UCSD-AML1 (cell line): ENCODE results near the gene CXCL14.

Source experiments
- DNase-seq: peaks from one replicate; lab custom pipeline; 2025; ENCODE audit not compliant: unreplicated experiment; lab: John Stamatoyannopoulos, UW

CXCL14 gene, protein sequence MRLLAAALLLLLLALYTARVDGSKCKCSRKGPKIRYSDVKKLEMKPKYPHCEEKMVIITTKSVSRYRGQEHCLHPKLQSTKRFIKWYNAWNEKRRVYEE

DNA sequence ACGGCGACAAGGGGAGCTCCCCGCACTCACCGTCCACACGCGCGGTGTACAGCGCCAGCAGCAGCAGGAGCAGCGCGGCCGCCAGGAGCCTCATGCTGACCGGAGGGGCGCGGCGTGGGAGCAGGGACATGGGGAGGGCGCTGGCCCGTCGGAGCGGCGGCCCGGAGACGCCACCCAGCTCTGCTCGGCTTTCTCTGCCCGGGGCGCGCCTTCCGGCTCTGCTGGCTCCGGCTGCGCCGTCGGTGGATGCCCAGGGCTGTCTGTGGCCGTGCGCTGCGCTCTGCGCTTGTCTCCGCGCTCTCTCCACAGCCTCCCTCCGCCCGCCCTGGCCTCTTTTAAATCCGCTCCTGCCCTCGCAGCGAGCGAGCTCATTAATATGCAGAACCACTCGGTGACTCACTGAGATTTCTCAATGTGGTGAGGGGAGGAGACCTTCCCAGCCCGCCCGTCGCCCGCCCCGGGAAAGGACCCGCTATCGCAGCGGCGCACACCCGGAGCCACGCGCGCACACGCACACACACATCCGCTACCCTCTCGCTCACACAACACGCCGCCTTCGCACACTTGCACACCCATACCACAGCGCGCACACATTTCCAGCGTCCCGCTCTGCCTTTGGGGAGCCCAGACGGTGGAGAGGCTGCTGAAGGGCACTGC lies at the start of gene CXCL14:
TSS of gene CXCL14 (minus strand) at position 307 of the 657 bp plus-strand sequence. CDS start at position 94, 213 bp downstream.
- DNase-seq, result no peak

DNA sequence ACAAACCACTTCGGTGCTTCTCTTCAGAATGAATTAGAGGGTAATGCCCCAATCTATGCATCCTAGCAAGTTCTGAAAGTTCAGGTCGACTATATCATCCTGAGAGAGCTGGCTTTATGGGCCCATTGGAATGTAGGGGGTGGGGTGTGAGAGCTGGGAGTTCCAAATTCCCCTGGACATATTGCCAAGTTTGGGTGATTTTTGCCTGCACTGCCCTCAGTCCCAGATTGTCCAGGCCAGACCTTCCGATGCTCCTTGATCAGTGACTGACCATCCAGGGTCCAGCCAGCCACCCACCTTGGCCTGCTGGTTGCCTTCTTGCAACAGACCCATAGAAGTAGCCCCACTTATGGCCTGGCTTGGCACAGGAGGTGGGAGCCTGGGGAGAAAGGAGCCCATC lies 47.8 kb upstream of the CXCL14 start:
- DNase-seq, result no peak

DNA sequence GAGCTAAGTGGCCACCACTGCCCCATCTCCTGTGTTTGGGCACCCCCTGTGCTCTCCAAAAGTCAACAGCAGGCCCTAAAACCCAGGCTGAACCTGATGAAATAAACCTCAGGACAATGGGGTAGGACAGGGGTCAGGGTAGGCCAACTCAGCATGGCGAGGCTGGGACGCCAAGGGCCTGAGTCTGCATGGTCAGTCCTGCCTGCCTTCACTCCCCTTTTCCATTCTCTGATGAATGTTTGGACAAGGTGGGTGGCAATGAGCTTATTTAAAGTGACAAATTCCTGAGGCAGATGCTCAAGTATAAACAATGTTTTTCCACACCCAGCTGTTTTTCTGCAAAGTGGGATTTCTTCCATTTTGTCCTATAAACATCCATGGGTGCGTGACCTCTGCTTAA lies 47.2 kb upstream of the CXCL14 start:
- DNase-seq, result no peak

DNA sequence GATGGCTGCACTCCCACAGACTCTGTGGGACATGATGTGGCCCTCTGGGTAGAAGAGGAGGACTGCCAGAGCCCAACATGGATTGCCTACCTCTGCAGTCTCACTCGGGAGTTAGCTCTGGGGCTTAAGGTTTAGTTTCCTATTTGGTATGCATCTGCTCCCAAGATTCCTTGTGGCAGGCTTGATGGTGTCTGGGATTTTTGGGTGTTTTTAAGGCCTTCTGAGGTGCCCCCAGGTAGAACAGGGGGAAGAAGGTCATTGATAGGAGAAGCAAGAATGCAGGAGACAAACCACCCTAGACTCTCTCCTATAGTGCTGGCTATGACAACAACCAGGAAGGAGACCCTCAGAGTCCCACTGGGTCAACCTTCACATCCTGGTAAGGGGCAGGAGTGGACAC lies 46.7 kb upstream of the CXCL14 start:
- DNase-seq, result no peak

DNA sequence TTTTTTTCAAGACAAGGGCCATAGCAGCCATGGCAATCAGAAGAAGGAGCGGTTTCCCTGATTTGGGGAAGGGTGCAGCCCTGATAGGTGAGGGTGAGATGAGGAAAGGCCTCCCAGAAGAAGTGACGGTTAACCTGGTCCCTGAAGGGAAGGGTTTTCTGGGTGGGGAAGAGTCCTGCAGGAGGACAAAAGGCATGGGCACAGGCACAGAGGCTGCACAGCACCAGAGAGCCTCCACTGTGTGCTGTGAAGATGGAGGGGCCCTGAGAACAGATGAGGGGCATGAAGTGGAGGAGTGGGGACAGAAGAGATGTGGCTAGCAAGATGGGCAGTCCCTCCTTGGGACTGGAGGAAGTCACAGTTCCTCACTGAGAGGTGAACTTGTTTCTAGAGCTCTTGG lies 46.3 kb upstream of the CXCL14 start:
- no peak for DNase-seq

DNA sequence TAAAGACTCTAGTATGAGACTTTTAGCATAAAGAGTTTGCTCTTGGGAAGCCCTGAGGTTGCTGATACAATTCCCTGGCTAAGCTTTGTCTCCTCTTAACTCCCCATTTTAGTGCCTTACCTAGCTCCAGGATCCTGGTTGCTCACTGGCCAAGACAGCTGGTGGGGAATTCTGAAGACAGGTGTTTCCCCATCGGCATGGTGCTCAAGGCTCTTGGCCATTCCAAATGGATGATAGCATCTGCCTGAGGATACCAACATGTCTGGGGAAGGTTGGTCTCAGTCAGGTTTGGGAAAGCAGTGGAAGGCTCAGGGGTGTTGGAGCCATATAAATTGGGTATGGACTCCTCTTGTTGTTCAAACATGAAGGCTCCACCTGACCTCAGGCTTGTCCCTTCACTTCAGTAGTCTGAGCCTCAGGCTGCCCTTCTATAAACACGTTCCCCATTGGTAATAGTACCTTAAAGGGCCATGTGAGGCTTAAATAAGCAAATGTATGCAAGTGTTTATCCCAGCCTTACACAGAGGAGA lies 44.5 kb upstream of the CXCL14 start:
- DNase-seq, result no peak

DNA sequence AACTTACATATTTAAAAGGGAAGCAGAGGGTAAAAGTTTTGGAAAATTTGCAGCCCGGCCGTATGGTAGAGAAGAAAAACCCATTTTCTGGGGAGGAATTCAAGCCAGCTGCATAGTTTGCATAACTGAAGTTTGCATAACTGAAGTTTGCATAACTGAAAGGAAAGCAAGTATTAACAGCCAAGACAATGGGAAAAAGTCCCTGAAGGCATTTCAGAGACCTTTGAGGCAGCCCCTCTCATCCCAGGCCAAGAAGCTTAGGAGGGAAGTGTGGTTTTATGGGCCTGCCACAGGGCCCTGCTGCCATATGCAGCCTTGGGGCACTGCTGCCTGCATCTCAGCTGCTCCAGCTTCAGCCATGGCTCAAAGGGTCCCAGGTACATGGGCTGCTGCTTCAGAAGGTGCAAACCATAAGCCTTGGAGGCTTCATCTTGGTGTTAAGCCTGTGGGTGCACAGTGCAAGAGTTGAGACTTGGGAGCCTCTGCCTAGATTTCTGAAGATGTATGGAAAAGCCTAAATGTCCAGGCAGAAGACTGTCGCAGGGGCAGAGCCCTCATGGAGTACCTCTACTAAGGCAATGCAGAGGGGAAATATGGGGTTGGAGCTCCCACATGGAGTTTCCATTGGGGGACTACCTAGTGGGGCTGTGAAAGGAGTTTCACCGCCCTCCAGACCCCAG lies 36.9 kb upstream of the CXCL14 start:
- no peak for DNase-seq

DNA sequence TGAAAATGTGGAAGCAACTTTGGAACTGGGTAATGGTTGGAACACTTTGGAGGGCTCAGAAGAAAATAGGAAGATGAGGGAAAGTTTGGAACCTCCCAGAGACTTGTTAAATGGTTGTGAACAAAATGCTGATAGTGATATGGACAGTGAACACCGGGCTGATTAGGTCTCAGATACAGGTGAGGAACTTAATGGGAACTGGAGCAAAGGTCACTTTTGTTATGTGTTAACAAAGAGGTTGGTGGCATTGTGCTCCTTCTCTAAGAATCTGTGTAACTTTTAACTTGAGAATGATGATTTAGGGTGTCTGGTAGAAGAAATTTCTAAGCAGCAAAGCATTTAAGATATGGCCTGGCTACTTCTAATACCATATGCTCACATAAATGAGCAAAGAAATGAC lies 36.4 kb upstream of the CXCL14 start:
- no peak for DNase-seq

DNA sequence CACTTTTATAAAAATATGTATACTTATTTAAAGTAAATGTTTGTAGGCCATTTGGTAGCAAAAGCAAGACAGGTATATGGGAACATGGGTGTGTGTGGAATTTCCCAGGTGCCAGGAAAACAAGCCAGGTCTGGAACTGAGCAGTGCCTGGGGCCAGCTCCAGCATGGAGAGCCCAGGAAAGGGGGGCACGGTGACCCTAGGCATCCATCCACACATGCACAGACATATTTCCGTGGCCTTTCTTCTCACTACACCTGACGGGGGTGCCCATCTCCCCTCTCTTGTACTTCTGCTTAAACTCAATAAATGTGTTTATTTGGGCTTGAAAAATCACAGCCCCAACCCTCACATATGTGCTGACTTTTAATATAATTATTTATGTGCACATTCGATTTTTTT lies 31.2 kb upstream of the CXCL14 start:
- no peak for DNase-seq

DNA sequence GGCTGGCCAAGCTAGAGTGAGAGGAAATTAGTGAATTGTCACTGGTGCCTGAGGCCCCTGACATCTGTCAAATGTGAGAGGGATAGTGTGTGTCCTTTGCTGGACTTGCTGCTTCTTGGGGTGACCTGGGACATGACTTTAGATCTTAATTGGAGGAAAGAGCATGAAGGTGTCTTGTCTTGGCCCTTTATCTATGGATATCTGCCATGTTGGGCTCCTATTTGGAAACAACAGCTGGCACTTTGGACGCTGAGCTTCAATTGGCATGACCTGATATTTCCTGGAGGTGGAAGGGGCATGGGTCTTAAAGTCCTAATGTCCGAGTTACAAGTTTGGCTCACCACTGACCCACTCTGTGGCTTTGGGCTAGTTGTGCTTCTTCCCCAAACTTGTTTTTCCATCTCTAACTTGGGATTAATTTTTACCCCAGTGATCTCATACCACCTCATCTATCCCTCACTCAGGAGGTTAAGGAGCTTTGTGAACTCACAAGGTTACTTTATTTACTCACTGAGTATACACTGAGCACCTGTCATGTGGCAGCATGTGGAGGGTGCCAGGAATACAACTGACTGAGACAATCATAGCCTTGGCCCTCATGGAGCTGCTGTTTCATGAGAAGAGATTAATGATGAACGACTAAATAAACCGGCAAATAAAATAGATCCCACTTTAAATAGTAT lies 30.1 kb upstream of the CXCL14 start:
- DNase-seq, result no peak

DNA sequence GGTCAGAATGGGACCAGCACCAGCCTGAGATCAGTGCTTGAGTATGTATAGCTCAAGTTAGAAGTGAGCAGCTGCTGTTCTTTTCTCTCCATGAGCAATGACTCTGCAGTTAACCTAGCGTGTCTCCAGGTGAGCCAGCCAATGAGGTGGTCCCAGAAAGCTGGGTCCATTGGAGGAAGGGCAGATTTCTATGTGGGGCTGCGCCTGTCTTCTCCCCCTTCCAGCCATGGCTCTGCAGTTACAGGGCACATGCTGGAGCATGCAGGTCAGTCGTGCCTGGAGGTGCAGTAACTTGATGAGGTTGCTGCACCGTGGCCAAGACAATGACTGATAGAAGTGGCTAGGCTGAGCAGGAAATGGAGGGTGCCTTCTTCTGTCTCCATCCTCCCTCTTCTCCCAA lies 29.6 kb upstream of the CXCL14 start:
- DNase-seq, result no peak

DNA sequence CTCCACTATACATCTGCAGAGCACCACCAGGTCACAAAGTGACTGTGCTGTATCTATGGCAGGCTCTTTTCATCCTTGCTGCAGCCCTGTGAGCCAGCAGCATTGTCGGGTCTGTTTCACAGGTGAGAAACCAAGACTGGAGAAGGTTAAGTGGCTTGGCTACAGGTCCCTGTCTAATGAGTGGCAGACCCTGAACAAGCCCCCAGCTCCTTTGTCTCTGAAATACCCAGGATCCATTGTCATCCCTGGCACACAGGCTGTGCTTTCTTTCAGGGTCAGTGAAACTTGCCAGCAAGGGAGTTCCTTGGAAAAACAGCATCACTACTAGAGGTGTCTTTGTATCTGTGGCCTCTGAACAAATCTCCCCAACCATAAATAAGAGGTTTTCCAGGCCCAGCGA lies 27.6 kb upstream of the CXCL14 start:
- DNase-seq, result no peak

DNA sequence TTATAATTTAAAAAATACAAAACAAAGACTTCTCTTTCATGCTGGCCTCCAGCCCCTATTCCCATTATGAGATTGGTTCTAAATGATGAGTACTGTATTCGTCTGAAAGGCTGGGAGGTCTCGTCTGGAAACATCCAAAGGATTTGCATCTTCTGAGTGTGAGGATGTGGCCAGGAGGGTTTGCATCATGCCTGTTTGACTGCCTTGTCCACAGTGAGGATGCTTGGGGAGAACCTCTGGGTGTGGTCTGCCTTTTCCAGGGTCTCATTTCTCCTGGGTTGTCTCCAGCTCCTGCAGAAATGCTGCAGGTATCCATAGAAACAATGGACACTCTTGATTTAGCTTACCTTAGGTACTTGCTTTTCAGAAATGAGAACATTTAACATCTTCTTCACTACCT lies 26.4 kb upstream of the CXCL14 start:
- no peak for DNase-seq

DNA sequence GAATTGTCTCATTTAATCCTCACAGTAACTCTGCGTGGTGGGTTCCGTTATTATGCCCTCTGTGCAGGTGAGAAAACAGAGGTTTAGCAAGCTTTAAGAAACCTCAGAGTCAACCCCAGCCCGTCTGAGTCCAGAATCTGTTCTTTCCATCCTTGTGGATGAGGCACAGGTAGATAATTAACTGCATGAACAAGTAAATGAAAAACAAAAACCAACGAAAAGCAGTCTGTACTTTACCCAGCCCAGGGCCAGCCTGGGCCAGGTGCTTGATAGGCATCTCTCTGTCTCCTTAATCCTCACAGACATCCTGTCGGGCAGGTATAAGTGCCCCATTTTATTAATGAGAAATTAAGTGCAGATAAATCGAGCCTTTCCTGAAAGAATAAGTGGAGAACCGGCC lies 25.3 kb upstream of the CXCL14 start:
- no peak for DNase-seq

DNA sequence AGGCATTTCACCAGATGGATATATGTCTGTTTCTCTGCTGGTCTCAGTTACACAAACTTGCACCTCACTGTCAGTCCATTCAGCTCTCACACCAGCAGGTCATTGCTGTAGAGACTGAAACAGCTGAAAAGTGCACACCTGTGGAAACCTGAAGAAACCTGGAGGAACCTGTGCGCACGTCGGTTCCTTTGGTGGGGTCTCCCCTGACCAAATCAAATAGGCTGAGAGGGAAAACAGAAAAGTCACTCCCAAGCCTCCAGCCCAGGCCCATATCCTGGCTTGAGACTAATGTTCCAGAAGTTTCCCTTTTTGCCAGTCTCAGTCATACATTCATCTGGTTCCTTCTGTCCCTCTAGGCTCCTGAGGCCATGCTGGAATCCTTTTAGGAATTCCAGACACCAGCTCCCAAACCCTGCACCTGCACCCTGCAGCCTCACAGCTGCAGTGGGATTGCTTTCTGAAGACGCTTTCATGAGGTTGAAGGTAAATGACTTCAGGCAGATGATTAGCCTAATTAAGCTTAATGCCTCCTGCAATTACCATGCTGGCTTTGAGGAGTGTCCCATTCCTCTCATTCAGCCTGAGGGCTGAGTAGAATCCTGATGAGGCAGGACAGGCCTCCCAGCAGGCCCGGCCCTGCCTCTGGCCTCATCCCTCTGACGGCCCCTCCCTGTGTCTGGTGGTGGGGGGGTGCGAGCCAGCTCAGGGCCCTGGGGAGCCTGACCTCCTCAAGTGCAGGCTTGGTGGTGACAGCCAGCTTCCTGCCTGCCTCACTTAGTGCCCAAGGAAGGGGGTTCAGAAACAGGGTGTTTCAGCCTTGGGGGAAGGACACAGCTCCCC lies 24.3 kb upstream of the CXCL14 start:
- DNase-seq, result no peak

DNA sequence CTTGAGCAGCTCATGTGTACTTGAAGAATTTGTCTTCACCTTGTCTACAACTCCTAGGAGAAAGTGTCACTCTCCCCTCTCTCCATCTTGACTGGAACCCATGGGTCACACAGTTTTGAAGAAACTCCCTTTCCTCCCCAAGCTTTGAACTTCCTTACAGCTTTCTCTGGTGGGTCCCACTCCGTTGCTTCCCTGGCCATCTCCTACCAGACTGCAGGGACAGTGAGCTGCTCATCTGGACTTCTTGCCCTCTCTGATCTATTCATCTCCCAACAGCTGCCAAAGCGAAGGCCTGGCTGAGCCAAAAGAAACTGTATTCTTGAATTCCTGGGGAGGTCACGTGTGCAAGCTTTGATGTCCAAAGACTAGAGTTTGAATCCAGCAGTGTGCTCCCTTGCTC lies 22.7 kb upstream of the CXCL14 start:
- no peak for DNase-seq

DNA sequence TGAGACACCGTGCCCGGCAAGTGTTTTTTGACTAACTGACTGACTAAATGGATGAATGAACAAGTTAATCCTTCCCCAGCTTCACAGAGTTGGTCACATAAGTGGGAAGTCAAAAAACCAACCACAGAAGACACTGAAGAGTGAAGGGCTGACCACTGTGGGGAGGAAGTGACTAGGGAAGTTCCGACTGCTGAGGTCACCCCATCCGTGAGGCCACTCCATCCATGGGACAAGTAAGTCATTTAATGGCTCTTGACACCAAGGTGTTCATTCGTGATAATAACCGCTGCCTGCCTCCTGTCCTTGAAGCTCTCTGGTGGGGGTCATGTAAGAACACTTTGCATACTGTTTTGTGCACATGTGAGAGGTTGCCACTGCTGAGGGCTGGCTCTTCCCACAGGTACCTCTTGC lies 22.2 kb upstream of the CXCL14 start:
- DNase-seq, result peak; percentile 40

DNA sequence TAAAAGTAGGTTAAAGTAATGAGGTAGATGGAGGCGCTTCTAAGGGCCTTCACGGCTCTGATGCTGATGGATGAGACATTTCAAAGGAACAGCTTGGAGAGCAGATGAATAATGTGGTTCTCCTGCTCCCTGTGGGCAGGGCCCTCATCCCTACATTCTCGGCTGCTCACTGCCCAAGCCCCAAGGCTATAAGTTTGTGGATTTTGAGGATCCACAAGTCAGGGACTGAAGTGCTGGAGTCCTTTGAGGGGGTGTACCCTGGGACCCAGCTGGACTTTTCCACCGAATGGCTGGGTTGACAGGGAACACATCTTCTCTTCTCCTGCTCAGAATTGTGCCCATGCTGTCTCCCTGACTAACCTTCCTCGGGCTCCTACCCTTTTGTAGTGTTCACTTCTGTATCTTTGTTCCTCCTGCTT lies 21.4 kb upstream of the CXCL14 start:
- DNase-seq, result no peak

DNA sequence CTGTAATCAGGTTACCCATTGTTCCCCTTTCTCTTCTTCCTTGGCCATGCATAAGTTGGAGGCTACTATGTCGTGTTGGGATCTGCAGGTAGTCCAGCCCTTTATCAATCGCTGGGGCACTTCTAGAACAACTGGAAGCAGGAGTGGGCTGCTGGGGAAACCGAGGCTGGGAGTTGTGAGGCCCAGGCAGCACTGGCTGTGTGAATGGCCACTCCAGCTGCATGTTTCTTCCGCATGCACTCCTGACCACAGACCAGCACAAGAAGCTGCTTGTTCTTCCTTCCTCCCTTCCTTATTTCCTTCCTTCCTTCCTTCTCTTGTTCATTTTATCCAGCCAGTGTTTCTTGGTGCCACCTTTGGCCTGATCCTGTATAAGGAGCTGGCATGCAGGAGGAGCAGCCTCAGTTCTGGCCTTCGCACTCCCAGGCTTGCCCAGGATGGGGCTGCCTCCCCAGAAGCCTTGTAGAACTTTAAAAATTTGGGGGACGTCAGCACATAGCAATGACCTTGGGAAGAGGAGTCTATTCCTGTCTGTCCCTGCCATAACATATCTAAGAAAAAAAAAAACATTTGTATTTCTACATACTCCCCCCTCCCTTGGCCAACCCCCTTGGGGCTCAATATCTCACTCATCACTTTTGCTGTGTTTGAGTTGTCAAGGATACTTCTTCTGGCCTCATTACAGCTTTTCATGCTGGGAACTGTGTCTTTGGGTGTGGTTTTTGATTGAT lies 20.8 kb upstream of the CXCL14 start:
- DNase-seq, result no peak

DNA sequence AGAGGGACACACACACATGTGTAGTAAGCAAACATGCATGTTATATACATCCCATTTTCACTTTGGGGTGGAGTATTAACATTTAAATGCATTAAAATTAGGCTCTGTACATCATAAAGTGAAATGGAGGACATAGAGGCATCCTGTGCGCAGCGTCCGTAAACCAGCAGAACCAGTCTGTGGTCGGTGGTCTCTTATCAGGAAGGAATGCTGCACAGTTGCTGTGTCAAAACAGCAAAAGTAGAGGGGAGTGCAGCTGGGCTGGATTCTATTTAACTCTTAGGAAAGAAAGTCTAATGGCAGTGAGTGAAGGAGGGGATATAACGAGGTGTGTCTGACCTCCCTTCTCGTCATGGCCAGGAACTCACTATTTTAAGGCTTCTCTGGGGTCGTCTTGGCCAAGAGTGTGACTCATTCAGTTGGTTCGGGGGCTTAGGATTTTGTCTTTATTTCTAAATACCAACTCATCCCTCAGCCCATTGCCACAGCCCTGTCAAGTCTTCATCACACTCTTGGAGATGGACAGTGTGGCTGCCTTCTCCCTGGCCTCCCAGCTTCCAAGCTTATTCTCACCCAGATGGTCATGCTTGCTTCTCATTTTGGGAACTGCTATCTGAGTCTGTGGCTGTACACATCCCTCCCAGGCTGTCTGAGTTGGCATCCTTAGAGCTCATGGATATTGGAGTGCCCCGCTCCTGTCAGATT lies 20.1 kb upstream of the CXCL14 start:
- DNase-seq, result no peak
